HG03354 (cell line): ENCODE results near the gene TEX14.
"Not testable (repeated sequence)": the region's sequence is repeated elsewhere in the genome, so short reads cannot be mapped to it uniquely, and the experiment has no call there.

Experiments used
- ATAC-seq: cut with Tn5 transposase; IDR thresholded peaks from one replicate; pipeline ENCODE4 v1.9.1; 2021; ENCODE audit warnings: mild to moderate bottlenecking; ENCODE audit not compliant: unreplicated experiment, poor library complexity, severe bottlenecking

The TEX14 gene

GRCh38 chr17:58693208-58693607 is 1.4 kb upstream of the TEX14 start:
- no peak for ATAC-seq

GRCh38 chr17:58692239-58693055 is 602 bp upstream of the TEX14 start, which contains the start of gene RAD51C:
RAD51C (plus strand) TSS chr17:58692602; CDS start chr17:58692644, 42 bp downstream.
- peak; percentile 98 for ATAC-seq

- ATAC-seq: not testable (repeated sequence)
Observed at GRCh38 chr17:58690033-58690432, 1.8 kb downstream of the TEX14 start.

GRCh38 chr17:58688521-58688920 is 3.3 kb downstream of the TEX14 start:
- no peak for ATAC-seq

GRCh38 chr17:58686980-58687379 is 4.9 kb downstream of the TEX14 start:
- ATAC-seq: no peak

GRCh38 chr17:58684462-58684861 is 7.4 kb downstream of the TEX14 start:
- ATAC-seq: not testable (repeated sequence)

GRCh38 chr17:58684003-58684402 is 7.8 kb downstream of the TEX14 start:
- no peak for ATAC-seq

GRCh38 chr17:58680038-58680369 is 11.8 kb downstream of the TEX14 start:
- ATAC-seq: no peak

GRCh38 chr17:58679263-58680037 is 12.4 kb downstream of the TEX14 start:
- no peak for ATAC-seq

- ATAC-seq: not testable (repeated sequence)
Observed at GRCh38 chr17:58678287-58678686, 13.6 kb downstream of the TEX14 start.

GRCh38 chr17:58677194-58677880 is 14.5 kb downstream of the TEX14 start:
- ATAC-seq: no peak

- no peak for ATAC-seq
Observed at GRCh38 chr17:58671969-58672368, 19.9 kb downstream of the TEX14 start.

- ATAC-seq: no peak
Observed at GRCh38 chr17:58669853-58670252, 22.0 kb downstream of the TEX14 start.

GRCh38 chr17:58668598-58668935 is 23.3 kb downstream of the TEX14 start:
- ATAC-seq: no peak

- ATAC-seq: no peak
Observed at GRCh38 chr17:58667934-58668597, 23.8 kb downstream of the TEX14 start.

- no peak for ATAC-seq
Observed at GRCh38 chr17:58666858-58667267, 25.0 kb downstream of the TEX14 start.

- ATAC-seq: no peak
Observed at GRCh38 chr17:58665946-58666857, 25.6 kb downstream of the TEX14 start.

GRCh38 chr17:58664302-58664701 is 27.5 kb downstream of the TEX14 start:
- ATAC-seq: no peak

GRCh38 chr17:58661499-58661898 is 30.3 kb downstream of the TEX14 start:
- ATAC-seq: no peak
